Effector memory CD8-positive, alpha-beta T cell (primary cell): ENCODE measurements around the gene FBN1.

ENCODE experiments used
- ATAC-seq: fragments of 150-1000 bp; cut with Tn5 transposase; replicated peaks from 2 replicates; pipeline ENCODE4 v1.10.0; 2021; ENCODE audit warnings: mild to moderate bottlenecking, moderate library complexity
- DNase-seq, 3 experiments: peaks; one replicate each; pipeline ENCODE4 v3.0.0; 2021
- H3K27ac Mint-ChIP-seq, 2 donors: one replicate each; pipeline ENCODE4 v1.8.0; 2022; ENCODE audit warnings: mild to moderate bottlenecking in 2 of 2, mixed read lengths in 2 of 2, moderate library complexity in 2 of 2
- H3K27me3 Mint-ChIP-seq, 2 donors: one replicate each; pipeline ENCODE4 v1.8.0; 2022; ENCODE audit warnings: mixed read lengths in 2 of 2
- H3K36me3 Mint-ChIP-seq: one replicate; pipeline ENCODE4 v1.8.0; 2022; ENCODE audit warnings: mild to moderate bottlenecking, moderate library complexity, mixed read lengths; ENCODE audit not compliant: insufficient read depth
- H3K4me1 Mint-ChIP-seq, 2 donors: one replicate each; pipeline ENCODE4 v1.8.0; 2022; ENCODE audit warnings: low read depth in 2 of 2, mixed read lengths in 2 of 2
- H3K4me3 Mint-ChIP-seq, 2 donors: one replicate each; pipeline ENCODE4 v1.8.0; 2022; ENCODE audit warnings: mild to moderate bottlenecking in 2 of 2, mixed read lengths in 2 of 2, moderate library complexity in 2 of 2
- H3K9me3 Mint-ChIP-seq, 2 donors: one replicate each; pipeline ENCODE4 v1.8.0; 2022; ENCODE audit warnings: mixed read lengths in 2 of 2

The FBN1 gene

GRCh38 chr15:48415036-48415886 lies 230.2 kb downstream of the FBN1 start:
- DNase-seq (no peak), ATAC-seq (no peak)
- Mint-ChIP-seq H3K27me3 (peaks cover 6 to 17% of the 10 kb centered on the region in 2 donors), H3K9me3 (no peaks in the 10 kb centered on the region), H3K36me3 (no peaks in the 10 kb centered on the region), H3K4me3 (no peak overlapping the region), H3K4me1 (no peaks in the 10 kb centered on the region), H3K27ac (no peak overlapping the region)

DNA sequence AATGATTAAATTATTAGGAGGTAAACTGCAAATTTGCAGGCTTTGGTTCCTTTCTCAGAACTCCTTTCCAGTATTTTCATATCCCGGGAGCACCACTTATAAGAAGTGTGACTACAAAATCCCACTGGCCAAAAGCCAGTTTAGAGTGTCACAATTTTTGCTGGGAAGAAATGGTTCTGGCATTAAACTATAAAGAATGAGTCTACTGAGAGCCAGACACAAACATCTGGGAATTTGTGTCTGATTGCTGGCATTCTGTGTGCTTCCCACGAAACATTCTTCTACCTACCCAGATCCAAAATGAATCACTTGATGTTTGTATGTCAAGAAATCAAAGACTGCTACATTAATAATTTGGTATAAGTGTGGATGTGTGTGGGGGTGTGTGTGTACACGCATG lies 231.5 kb downstream of the FBN1 start:
- no peak for ATAC-seq
- Mint-ChIP-seq H3K27ac (no peak overlapping the region), H3K27me3 (peaks cover 6 to 17% of the 10 kb centered on the region in 2 donors), H3K36me3 (no peaks in the 10 kb centered on the region), H3K9me3 (no peaks in the 10 kb centered on the region), H3K4me1 (no peaks in the 10 kb centered on the region), H3K4me3 (no peak overlapping the region)
- DNase-seq: no peak

GRCh38 chr15:48413304-48413703 lies 232.2 kb downstream of the FBN1 start:
- Mint-ChIP-seq H3K9me3 (no peaks in the 10 kb centered on the region), H3K27me3 (peaks cover 6 to 17% of the 10 kb centered on the region in 2 donors), H3K27ac (no peak overlapping the region), H3K36me3 (no peaks in the 10 kb centered on the region), H3K4me1 (no peaks in the 10 kb centered on the region), H3K4me3 (no peak overlapping the region)
- ATAC-seq (no peak), DNase-seq (no peak)

- no peaks in the 10 kb centered on the region for H3K4me1 Mint-ChIP-seq
- peaks cover 0 to 17% of the 10 kb centered on the region in 2 donors for H3K27me3 Mint-ChIP-seq
- H3K9me3 Mint-ChIP-seq: no peaks in the 10 kb centered on the region
- H3K27ac Mint-ChIP-seq: no peak overlapping the region
- ATAC-seq (no peak), DNase-seq (no peak)
- H3K4me3 Mint-ChIP-seq: no peak overlapping the region
- H3K36me3 Mint-ChIP-seq: no peaks in the 10 kb centered on the region
These were observed 233.4 kb downstream of the FBN1 start for GRCh38 chr15:48411971-48412591.

- Mint-ChIP-seq H3K4me1 (no peaks in the 10 kb centered on the region), H3K27me3 (peaks cover 10 to 17% of the 10 kb centered on the region in 2 donors), H3K36me3 (no peaks in the 10 kb centered on the region), H3K4me3 (no peak overlapping the region), H3K9me3 (no peaks in the 10 kb centered on the region), H3K27ac (no peak overlapping the region)
- ATAC-seq (no peak), DNase-seq (no peak)
These were observed 235.9 kb downstream of the FBN1 start for GRCh38 chr15:48409623-48410022.

GRCh38 chr15:48408327-48408726 lies 237.2 kb downstream of the FBN1 start:
- no peak for ATAC-seq
- DNase-seq: no peak
- Mint-ChIP-seq H3K4me1 (no peaks in the 10 kb centered on the region), H3K27me3 (peaks cover 9 to 10% of the 10 kb centered on the region in 2 donors), H3K27ac (no peak overlapping the region), H3K4me3 (no peak overlapping the region), H3K9me3 (no peaks in the 10 kb centered on the region), H3K36me3 (no peaks in the 10 kb centered on the region)

DNA sequence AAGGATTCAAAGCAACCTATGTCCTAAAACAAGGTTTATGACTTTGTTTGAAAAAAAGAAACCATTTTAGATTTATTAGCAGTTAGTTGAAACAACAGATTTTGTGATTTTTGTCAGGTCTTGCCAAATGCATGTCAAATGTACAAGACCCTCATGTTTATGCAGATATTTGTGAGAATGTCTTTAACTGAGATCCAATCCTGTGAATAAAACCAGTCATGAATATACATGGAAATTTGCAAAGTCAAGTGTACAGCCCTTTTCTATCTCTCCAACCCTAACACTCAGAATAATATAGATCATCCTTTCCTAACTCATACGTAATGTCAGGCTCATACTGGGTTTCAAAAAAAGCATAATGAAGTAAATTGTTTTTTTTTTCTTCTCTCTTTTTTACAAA lies 237.9 kb downstream of the FBN1 start:
- DNase-seq (no peak), ATAC-seq (no peak)
- Mint-ChIP-seq H3K27me3 (peaks cover 7 to 10% of the 10 kb centered on the region in 2 donors), H3K36me3 (no peaks in the 10 kb centered on the region), H3K4me1 (no peaks in the 10 kb centered on the region), H3K9me3 (no peaks in the 10 kb centered on the region), H3K27ac (no peak overlapping the region), H3K4me3 (no peak overlapping the region)

- Mint-ChIP-seq H3K4me3 (no peak overlapping the region), H3K36me3 (no peaks in the 10 kb centered on the region), H3K9me3 (no peaks in the 10 kb centered on the region), H3K4me1 (no peaks in the 10 kb centered on the region), H3K27me3 (peaks cover 2 to 10% of the 10 kb centered on the region in 2 donors), H3K27ac (no peak overlapping the region)
- no peak for ATAC-seq
- no peak for DNase-seq
These were observed 238.6 kb downstream of the FBN1 start for GRCh38 chr15:48406911-48407310.

- Mint-ChIP-seq H3K9me3 (no peaks in the 10 kb centered on the region), H3K4me1 (no peaks in the 10 kb centered on the region), H3K4me3 (no peak overlapping the region), H3K27me3 (peaks cover 0 to 10% of the 10 kb centered on the region in 2 donors), H3K27ac (no peak overlapping the region), H3K36me3 (no peaks in the 10 kb centered on the region)
- ATAC-seq (no peak), DNase-seq (no peak)
These were observed 239.1 kb downstream of the FBN1 start for GRCh38 chr15:48406266-48406891.

DNA sequence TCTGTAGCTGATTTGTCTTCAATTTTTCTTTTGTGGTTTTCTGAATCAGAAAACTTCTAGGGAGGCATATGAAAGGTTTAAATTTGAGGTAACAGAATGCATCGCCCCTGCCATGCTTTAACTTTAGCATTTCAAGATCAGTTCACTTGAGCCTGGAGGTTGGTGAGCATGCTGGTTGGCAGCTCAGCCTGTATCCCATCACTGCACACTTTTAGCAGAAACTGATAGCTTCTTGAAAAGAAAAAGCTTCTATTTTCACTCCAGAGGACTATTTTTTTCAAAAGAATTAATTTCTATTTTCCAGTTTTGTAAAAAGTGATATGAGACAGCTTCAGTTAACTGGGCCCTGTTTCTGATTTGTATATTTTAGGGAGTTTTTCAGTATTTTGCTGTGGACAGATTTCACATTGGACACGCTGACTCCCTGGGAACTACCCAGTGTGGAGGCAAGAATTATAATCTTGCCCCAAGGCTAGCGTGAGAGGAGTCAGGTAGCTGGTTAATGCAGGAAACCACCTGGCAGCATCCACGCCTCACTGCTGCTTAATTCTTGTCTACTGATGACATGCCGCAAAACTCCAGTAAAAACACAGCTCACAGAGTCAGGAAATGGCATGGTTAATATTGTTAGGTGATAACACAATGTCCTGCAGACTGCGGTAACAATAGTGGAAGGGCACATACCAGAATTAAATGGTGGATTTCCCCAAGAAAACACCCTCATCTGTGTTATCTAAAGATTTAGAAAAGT lies 242.9 kb downstream of the FBN1 start:
- Mint-ChIP-seq H3K27me3 (peaks cover 7 to 27% of the 10 kb centered on the region in 2 donors), H3K36me3 (peaks cover 2% of the 10 kb centered on the region), H3K4me3 (no peak overlapping the region), H3K9me3 (no peaks in the 10 kb centered on the region), H3K27ac (no peak overlapping the region), H3K4me1 (no peaks in the 10 kb centered on the region)
- ATAC-seq: no peak
- DNase-seq: no peak

DNA sequence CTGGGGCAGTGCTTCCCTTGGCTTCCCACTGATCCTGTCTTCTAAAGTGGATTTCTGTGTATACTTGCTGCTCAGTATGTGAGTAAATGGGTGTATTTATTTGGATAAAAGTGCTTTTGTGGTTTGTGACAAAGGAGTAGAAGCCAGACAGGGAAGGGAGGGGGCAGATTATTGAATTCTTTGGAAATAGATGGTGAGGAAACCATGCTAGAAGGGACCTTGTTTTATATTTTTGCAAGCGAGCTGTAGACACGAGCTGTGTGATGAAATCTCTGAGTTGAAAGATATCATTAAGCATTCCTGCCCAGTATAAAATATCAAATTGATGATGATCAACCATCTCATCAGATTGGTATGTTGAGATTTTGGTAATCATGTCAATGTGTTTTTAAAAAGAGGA lies 245.4 kb downstream of the FBN1 start:
- H3K27ac Mint-ChIP-seq: no peak overlapping the region
- H3K9me3 Mint-ChIP-seq: no peaks in the 10 kb centered on the region
- ATAC-seq (no peak), DNase-seq (no peak)
- H3K4me1 Mint-ChIP-seq: no peaks in the 10 kb centered on the region
- H3K27me3 Mint-ChIP-seq: peaks cover 7 to 29% of the 10 kb centered on the region in 2 donors
- H3K36me3 Mint-ChIP-seq: peaks cover 2% of the 10 kb centered on the region
- H3K4me3 Mint-ChIP-seq: no peak overlapping the region

- H3K4me1 Mint-ChIP-seq: no peaks in the 10 kb centered on the region
- H3K36me3 Mint-ChIP-seq: peaks cover 2% of the 10 kb centered on the region
- H3K4me3 Mint-ChIP-seq: no peak overlapping the region
- H3K27ac Mint-ChIP-seq: no peak overlapping the region
- DNase-seq (no peak), ATAC-seq (no peak)
- peaks cover 9 to 51% of the 10 kb centered on the region in 2 donors for H3K27me3 Mint-ChIP-seq
- H3K9me3 Mint-ChIP-seq: no peaks in the 10 kb centered on the region
These were observed 247.7 kb downstream of the FBN1 start for GRCh38 chr15:48397841-48398240.

DNA sequence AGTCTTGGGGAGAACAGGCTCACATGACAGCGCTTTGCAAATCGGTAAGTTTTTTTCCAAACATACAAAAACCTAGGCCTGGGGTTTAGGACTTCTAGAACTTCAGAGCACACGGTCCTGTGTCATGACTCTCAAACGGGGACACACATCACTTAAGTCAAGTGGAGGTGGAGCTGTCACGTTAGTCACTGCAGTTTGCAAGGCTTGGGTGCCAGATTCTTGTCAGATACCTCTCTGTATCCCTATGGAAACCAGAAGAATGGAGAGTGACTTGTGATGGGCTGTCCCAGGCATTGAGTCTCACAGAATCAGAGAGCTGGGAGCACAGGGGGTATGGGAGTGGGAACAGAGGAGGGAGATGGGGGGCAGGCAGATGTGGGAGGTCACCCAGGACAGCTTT lies 249.5 kb downstream of the FBN1 start:
- H3K27me3 Mint-ChIP-seq: peaks cover 14 to 60% of the 10 kb centered on the region in 2 donors
- DNase-seq (no peak), ATAC-seq (no peak)
- H3K4me3 Mint-ChIP-seq: no peak overlapping the region
- H3K36me3 Mint-ChIP-seq: peaks cover 2% of the 10 kb centered on the region
- no peaks in the 10 kb centered on the region for H3K9me3 Mint-ChIP-seq
- H3K27ac Mint-ChIP-seq: no peak overlapping the region
- H3K4me1 Mint-ChIP-seq: no peaks in the 10 kb centered on the region
